RWPE1 (cell line): ENCODE results near the gene JCAD.

Source experiments
- CTCF ChIA-PET: fragments of 350-600 bp; sonication (Branson Sonifier 250); formaldehyde crosslinking; extraction: SDS; loops from one replicate; lab custom pipeline; 2021; lab: Yijun Ruan, JAX
- POLR2A ChIA-PET: fragments of 400-600 bp; formaldehyde crosslinking; extraction: SDS; loops from one replicate; lab custom pipeline; 2020; ENCODE audit warnings: antibody characterized with exemption; ENCODE audit not compliant: low non-redundant PET; lab: Yijun Ruan, JAX
- DNase-seq: peaks from one replicate; pipeline ENCODE4 v3.0.0; 2012; ENCODE audit warnings: low spot score
- H3K27ac ChIP-seq: fragments of 450-650 bp; 2 replicates; pipeline ENCODE4 v1.5.1; 2017
- CTCF ChIP-seq: fragments of 450-650 bp; conservative IDR thresholded peaks from 2 replicates; pipeline ENCODE4 v1.5.1; 2017; ENCODE audit warnings: low read depth, mild to moderate bottlenecking

The JCAD gene

GRCh38 chr10:30043476-30044270, 15.7 kb downstream of the JCAD start:
- TF ChIP-seq CTCF: no peak
- ChIA-PET POLR2A (no interaction called here), CTCF (no interaction called here)
- no peak for DNase-seq
- no peak overlapping the region for H3K27ac ChIP-seq

- ChIA-PET CTCF (no interaction called here), POLR2A (no interaction called here)
These were observed 16.6 kb downstream of the JCAD start for GRCh38 chr10:30042820-30043219.

GRCh38 chr10:30041196-30042105, 17.9 kb downstream of the JCAD start:
- DNase-seq: no peak
- CTCF ChIA-PET: interaction anchor here (0.5 to 0.6 kb wide), 3 partner anchors 45 to 395 kb away, joined by 3 to 4 read pairs (median 3); no protein-coding TSS in a partner anchor
- POLR2A ChIA-PET: no interaction called here
- TF ChIP-seq CTCF: no peak
- H3K27ac ChIP-seq: no peak overlapping the region

More at GRCh38 chr10:30042820-30043219, 16.6 kb downstream of the JCAD start:
- H3K27ac ChIP-seq: no peak overlapping the region
- TF ChIP-seq CTCF: no peak
- no peak for DNase-seq

- POLR2A ChIA-PET: no interaction called here
- CTCF ChIA-PET: interaction anchor here (0.5 kb wide), 1 partner anchor 394 kb away, joined by 4 read pairs; no protein-coding TSS in a partner anchor
- H3K27ac ChIP-seq: no peak overlapping the region
- no peak for TF ChIP-seq CTCF
- DNase-seq: no peak
These were observed 18.8 kb downstream of the JCAD start for GRCh38 chr10:30040597-30040996.

GRCh38 chr10:30039988-30040387, 19.4 kb downstream of the JCAD start:
- no peak for DNase-seq
- no peak for TF ChIP-seq CTCF
- POLR2A ChIA-PET: no interaction called here
- CTCF ChIA-PET: no interaction called here
- no peak overlapping the region for H3K27ac ChIP-seq

- H3K27ac ChIP-seq: no peak overlapping the region
- ChIA-PET CTCF (no interaction called here), POLR2A (no interaction called here)
- TF ChIP-seq CTCF: no peak
- DNase-seq: no peak
These were observed 19.8 kb downstream of the JCAD start for GRCh38 chr10:30039567-30039966.
